Measurements from ENCODE around the gene MRPL37.

- TF ChIP-seq CTCF (conservative IDR thresholded peaks at IDR 0.05 in 1 of 2, IDR thresholded peaks at IDR 0.05 in 1 of 2; ENCODE audit: extremely low read depth in 1 of 2, insufficient read depth in 1 of 2, low read depth in 1 of 2, low read length in 2 of 2) (no peak), EZH2 (IDR thresholded peaks at IDR 0.05; ENCODE audit: borderline replicate concordance, low read length) (no peak)
Observed at GRCh38 chr1:54240741-54241335, 40.9 kb downstream of the MRPL37 start.

Measured in mammary epithelial cell (primary cell).